Dermis microvascular lymphatic vessel endothelial cell (primary cell): ENCODE data around the gene PRKAR1A. TPM values are rescaled to one million over a fixed set of nuclear protein-coding genes. Genes with fewer than 3 reads are reported as not detected.
"Not testable (repeated sequence)": the region's sequence is repeated elsewhere in the genome, so short reads cannot be mapped to it uniquely, and the experiment has no call there.

Source experiments
- DNase-seq, 2 donors: peaks; one replicate each; pipeline versions ENCODE4 v3.0.0 to v3.0.0-alpha.2; 2010; ENCODE audit warnings: low read depth in 2 of 2
- total RNA-seq: library from RNA; depleted of rRNA; stranded (reverse); fragments of >200 nt; gene quantifications from 2 replicates; pipeline ENCODE4 v1.2.1, GENCODE V29; 2014

PRKAR1A gene
- total RNA-seq, 1 donor from 2014 or later, result 272 TPM

DNA sequence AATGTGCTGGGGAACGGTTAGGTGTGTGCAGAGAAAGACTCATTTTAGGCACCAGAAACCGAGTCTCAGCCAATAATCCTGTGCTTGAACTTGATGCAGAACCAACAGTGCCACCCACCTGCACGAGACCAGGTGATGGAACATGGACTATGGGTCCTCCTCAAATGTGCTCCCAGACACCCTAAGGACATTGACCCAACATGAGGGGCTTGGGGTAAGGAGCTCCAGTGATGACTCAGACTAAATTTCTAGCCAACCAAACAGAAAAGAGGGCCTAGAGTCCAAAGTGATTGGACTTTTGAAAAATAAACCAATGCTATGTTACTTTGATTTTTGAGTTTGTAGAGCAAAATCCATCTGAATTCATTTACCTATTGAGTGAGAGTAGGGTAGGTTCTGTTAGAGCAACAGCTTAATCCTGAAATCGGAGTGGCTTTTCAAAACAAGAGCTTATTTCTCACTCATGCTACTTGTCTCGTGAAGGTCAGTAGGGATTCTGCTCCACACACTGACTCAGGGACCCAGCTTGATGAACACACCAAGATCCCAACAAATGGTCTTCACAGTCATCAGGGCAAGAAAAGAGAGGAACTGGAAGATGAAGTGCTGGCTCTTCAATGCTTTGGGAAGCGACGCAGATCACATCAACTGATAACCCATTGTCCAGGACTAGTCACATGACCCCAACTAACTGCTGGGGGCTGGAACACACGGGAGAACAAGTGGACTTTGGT is 67.1 kb downstream of the PRKAR1A start:
- no peak for DNase-seq

DNA sequence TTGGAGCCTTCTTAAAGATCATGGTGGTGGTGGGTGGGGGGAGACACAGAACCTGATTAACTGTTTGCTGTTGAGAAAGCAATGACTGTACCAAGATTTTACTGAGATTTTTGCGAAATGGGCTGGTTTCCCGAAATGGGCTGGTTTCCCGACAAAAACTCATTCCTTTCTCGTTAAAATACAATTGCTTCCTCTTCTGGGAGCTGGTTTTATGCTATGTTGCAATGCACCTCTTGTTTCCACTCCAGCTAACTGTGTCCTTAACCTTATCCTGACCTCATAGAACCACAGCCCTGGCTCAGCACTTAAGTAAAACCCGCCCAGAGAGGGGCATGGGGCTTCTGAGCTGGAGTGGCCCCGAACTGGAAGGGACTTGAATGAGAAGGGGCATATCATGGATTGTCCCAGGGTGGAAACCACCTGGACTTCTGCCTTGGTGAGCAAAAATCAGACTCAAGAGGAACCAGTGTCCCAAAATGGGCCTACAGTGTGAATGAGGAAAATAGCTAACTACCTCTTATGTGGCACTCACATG is 68.1 kb downstream of the PRKAR1A start:
- DNase-seq, result no peak

- DNase-seq, result no peak
These were observed 69.8 kb downstream of the PRKAR1A start for GRCh38 chr17:68581863-68582645.

GRCh38 chr17:68582867-68583266 is 70.6 kb downstream of the PRKAR1A start:
- DNase-seq, result not testable (repeated sequence)

- no peak for DNase-seq
These were observed 72.5 kb downstream of the PRKAR1A start for GRCh38 chr17:68584581-68585303.

DNA sequence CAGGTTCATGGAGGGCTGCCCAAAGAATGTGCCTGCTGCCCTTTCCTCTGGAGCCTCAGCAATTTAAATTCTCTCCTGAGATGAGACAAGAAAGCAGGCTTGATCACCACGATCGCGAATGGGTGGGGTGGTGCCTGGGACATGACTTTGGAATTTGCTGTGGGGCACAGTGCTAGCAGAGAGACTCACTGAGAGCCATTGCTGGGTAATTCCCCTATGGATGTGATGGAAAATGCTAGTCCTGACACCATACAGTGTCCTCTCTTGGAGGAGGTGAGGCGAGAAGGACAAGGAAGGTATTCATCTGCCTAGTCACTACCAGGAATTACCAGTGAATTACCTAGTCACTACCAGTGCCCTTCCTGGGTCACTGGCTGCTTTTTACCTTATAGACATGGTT is 73.4 kb downstream of the PRKAR1A start:
- no peak for DNase-seq

- DNase-seq, result no peak
These were observed 74.8 kb downstream of the PRKAR1A start for GRCh38 chr17:68587026-68587425.

GRCh38 chr17:68587847-68588246 is 75.6 kb downstream of the PRKAR1A start:
- no peak for DNase-seq

DNA sequence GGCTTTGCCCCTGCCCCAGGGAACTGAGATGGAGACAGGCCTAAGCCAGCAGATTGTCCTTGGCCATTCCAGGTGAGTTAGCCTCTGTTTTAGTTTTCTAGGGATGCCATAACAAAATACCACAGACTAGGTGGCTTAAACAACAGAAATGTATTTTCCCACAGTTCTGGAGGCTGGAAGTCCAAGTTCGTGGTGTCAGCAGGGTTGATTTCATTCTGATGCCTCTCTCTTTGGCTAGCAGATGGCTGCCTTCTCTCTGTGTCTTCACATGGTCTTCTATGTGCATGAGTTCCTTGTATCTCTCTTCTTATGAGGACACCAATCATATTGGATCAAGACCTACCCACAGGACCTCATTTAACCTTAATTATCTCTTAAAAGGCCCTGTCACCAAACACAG is 76.1 kb downstream of the PRKAR1A start:
- no peak for DNase-seq

GRCh38 chr17:68589086-68589485 is 76.9 kb downstream of the PRKAR1A start:
- no peak for DNase-seq

GRCh38 chr17:68591583-68591982 is 79.4 kb downstream of the PRKAR1A start:
- no peak for DNase-seq

DNA sequence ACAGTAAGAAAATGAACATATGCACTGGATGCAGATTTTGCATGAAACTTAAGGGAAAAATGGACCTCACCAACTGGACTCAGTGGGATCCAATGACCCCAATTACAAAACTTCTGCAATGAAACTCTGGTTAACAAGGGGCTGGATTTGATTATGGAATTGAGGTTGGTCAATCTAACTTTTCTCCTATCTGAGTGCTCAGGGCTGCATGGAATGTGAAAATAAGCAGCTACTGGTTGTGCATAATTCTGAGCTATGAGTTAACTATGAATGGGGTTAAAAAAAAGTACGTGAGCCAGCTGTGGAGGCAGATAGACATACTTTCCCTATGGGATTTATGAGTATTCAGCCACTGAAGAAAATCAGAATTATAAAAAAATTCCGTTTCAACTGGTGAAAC is 79.8 kb downstream of the PRKAR1A start:
- DNase-seq, result no peak

- DNase-seq, result no peak
These were observed 80.7 kb downstream of the PRKAR1A start for GRCh38 chr17:68592682-68593641.

DNA sequence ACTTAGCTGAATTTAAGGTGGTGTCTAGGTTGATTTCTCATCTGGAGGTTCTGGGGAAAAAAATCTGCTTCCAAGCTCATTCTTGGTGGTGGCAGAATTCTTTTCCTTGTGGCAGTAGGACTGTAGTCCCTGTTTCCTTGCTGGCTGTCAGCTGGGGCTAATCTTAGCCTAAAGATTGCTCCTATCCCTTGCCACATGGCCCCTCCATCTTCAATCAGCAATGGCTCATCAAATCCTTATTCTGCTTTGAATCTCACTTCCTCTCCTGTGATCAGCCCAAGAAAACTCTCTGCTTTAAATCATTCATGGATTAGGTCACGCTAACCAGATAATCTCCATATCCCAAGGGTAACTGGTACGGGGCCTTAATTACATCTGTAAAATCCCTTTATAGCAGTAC is 82.3 kb downstream of the PRKAR1A start:
- no peak for DNase-seq

DNA sequence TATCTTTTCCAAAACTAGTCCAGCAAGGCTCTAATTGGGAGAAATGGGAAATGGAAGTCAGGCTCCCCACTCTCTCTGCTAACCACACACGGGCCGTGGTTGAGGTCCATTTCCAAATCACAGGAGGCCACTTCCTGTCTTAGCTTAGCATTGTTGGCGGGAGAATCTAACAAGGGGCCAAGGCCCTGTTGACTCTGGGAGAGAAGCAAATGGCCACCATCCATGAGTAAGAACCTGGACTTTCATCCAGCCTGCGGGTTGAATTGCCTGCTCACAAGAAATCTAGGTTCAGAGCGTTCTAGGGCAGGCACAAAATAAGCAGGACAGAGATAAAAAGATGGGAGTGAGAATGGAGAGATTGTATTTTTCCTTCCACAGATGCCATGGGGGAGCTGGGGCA is 83.3 kb downstream of the PRKAR1A start:
- DNase-seq, result no peak

DNA sequence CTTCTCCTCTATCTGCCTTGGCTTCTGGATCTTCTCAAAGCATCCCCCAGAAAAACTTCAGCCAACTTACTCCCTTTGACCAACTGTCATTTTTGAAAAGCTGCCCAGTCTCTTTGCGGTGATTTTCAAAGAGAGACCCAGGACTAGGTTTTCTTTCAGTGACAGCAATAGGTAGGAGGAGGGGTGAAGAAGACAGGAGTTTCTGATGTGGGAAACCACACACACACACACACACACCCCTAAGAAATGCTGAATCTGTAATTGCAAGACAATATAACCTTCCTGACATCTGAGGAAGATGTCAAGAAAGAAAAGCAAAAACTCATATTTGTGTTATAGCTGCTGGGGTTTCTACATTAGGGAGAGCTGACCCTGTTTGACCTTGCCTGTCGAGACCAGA is 83.8 kb downstream of the PRKAR1A start:
- no peak for DNase-seq

- DNase-seq, result no peak
These were observed 84.2 kb downstream of the PRKAR1A start for GRCh38 chr17:68596411-68596945.

DNA sequence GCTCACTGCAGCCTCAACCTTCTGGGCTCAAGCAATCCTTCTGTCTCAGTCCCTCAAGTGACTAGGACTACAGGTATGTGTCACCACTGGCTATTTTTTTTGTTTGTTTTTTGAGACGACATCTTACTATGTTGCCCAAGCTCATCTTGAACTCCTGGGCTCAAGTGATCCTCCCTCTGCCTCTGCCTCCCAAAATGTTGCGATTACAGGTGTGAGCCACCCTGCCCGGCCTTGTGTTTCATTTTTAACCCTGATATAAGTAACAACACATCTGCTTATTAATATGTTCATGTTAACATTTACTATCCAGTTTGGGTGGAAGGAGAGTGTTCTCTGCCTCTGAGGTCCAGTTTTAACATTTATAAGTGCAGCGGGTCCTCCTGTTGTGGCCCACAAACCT is 85.8 kb downstream of the PRKAR1A start:
- DNase-seq, result no peak

GRCh38 chr17:68598545-68598961 is 86.3 kb downstream of the PRKAR1A start:
- no peak for DNase-seq

DNA sequence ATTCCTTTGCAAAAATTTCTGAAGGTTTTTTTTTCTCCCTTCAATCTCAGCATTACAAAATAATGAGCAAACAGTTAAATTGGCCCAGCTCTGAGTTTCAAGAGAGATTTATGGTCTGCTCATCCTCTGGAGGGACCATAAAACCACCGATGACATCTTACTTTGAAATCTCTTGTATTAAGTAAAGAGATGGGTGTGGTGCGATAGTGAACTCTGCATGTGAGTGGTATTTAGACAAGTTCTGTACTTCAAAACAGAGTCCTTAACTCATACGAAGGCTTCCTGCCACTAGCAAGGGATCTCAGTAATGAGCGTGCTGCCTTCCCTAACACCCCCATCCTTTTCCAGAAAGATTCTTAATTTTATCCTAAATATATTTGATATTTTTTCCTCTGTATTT is 86.9 kb downstream of the PRKAR1A start:
- no peak for DNase-seq
